ENCODE results near the gene RAB3C.

- no peak for TF ChIP-seq CTCF (IDR thresholded peaks at IDR 0.05)
- TF ChIP-seq NFE2L1 (CRISPR knock-in tag; IDR thresholded peaks at IDR 0.05): no peak
- TF ChIP-seq USF1 (CRISPR knock-in tag; IDR thresholded peaks at IDR 0.05): no peak
- no peak for TF ChIP-seq RORB (CRISPR knock-in tag; IDR thresholded peaks at IDR 0.05)
- TF ChIP-seq TCF7 (CRISPR knock-in tag; IDR thresholded peaks at IDR 0.05; ENCODE audit: low read depth): no peak
- no peak for TF ChIP-seq MAX (CRISPR knock-in tag; IDR thresholded peaks at IDR 0.05)
- TF ChIP-seq USF2 (CRISPR knock-in tag; IDR thresholded peaks at IDR 0.05): no peak
- TF ChIP-seq NFYB (CRISPR knock-in tag; conservative IDR thresholded peaks at IDR 0.05; ENCODE audit: low read depth): no peak
- TF ChIP-seq FOXP4 (CRISPR knock-in tag; IDR thresholded peaks at IDR 0.05): no peak
- no peak for TF ChIP-seq ATF6 (CRISPR knock-in tag; IDR thresholded peaks at IDR 0.05)
- TF ChIP-seq HMGXB4 (CRISPR knock-in tag; IDR thresholded peaks at IDR 0.05): no peak
- TF ChIP-seq JUN (CRISPR knock-in tag; IDR thresholded peaks at IDR 0.05): no peak
- no peak for TF ChIP-seq CREM (CRISPR knock-in tag; IDR thresholded peaks at IDR 0.05)
- TF ChIP-seq JAZF1 (CRISPR knock-in tag; IDR thresholded peaks at IDR 0.05): no peak
These were observed 156.2 kb downstream of the RAB3C start for GRCh38 chr5:58739051-58739450.
